HG03432 (cell line): ENCODE data around the gene PXDC1.

Experiments used
- ATAC-seq: cut with Tn5 transposase; IDR thresholded peaks from one replicate; pipeline ENCODE4 v1.9.1; 2021; ENCODE audit warnings: mild to moderate bottlenecking, moderate library complexity; ENCODE audit not compliant: unreplicated experiment

The PXDC1 gene, protein sequence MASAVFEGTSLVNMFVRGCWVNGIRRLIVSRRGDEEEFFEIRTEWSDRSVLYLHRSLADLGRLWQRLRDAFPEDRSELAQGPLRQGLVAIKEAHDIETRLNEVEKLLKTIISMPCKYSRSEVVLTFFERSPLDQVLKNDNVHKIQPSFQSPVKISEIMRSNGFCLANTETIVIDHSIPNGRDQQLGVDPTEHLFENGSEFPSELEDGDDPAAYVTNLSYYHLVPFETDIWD

DNA sequence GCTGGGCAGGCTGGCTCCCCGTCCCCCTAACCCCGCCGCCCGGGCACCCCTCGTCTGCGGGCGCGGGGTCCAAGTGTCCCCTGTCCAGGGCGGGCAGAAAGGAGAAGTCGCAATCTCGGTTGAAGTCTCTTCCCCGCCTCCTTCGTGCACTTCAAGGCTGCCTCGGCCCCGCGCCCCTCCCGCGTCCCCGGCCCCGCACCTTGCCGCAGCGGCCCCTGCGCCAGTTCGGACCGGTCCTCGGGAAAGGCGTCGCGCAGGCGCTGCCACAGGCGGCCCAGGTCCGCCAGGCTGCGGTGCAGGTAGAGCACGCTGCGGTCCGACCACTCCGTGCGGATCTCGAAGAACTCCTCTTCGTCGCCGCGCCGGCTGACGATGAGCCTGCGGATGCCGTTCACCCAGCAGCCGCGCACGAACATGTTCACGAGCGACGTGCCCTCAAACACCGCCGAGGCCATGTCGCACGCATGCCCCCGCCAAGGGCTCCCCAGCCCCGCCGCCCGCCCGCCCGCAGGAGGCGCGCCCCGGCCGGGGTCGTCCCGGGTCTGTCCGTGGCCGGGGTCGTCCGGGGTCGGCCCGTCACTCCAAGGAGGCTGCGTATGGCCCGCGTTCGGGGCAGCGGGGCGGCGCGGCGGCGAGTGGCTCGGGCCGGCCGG, at the start of gene PXDC1:
Gene PXDC1, minus strand, starts transcription at position 637 of the 653 bp plus-strand sequence. Its CDS starts 182 bp downstream, at position 455.
- ATAC-seq, result no peak

GRCh38 chr6:3800850-3801591, 49.5 kb upstream of the PXDC1 start:
- ATAC-seq, result no peak

GRCh38 chr6:3799719-3800118, 48.2 kb upstream of the PXDC1 start:
- no peak for ATAC-seq

- ATAC-seq, result no peak
These were observed 46.8 kb upstream of the PXDC1 start for GRCh38 chr6:3798055-3798919.

- no peak for ATAC-seq
These were observed 45.9 kb upstream of the PXDC1 start for GRCh38 chr6:3797231-3798054.

DNA sequence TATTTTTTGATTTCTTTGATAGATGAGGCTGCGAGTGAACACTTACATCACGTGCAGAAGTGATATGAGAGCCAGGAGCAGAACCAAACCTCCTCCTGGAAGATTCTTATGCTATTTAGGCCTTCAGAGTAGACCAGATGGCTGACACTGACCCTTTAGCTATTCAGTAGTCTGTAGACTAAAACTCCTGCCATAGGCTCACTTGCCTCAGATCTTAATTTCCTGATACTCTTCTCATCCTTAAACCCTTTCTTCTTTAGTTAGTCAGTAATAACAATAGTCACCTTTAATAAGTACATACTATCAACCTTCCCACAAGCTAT, 45.2 kb upstream of the PXDC1 start:
- no peak for ATAC-seq

- no peak for ATAC-seq
These were observed 44.6 kb upstream of the PXDC1 start for GRCh38 chr6:3795836-3796718.

DNA sequence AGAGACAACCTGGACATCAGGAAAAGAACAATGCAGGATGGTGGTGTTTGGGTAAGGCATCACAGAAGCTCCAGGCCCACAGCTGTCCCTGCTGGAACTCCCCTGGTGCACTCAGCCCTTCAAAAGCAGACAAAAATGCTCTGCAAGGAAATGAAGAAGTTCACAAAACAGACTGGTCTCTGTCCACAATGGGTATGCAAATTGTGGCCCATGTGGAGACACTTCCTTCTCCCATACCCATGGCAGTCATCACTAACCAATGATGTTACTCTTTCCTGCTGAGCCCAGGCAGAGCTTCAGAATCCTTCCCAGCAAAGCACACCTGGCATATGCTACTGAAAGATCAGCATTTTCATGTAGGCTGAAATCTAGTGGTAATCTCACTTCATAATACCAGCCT, 42.6 kb upstream of the PXDC1 start:
- peak; percentile 66 for ATAC-seq

- peak; percentile 31 for ATAC-seq
These were observed 42.0 kb upstream of the PXDC1 start for GRCh38 chr6:3793545-3793944.

DNA sequence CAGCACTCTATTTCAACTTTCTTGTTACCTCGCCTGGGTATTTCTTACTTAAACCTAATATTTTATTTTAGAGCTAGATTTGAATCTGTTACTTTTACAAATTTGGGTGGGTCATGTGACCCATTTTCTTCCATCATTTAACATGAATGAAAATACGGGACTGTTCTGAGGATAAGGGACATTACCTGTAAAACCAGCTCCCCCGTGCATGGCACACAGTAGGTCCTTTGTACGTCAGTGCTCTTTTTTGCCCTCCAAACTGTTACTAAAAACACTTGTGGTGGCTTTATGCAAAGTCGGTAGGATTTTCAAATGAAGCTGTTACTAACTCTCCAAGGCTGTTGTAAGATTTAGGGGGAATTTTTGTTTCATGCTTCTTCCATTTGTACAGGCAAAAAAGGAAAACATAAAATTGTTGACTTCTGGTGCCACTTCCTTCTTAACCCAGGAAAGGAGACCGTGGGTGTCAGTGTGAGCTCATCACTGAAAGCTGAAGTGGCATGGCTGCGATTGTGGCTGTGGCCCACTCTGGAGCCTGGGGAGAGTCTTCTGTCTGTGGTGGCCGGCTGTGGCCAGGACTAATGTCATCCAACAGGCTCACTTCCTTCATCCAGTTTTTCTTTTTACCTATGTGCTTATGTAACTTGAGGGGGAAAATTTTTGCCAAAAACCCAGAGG, 40.2 kb upstream of the PXDC1 start:
- ATAC-seq, result no peak

- ATAC-seq, result no peak
These were observed 38.5 kb upstream of the PXDC1 start for GRCh38 chr6:3789896-3790558.

- no peak for ATAC-seq
These were observed 37.7 kb upstream of the PXDC1 start for GRCh38 chr6:3789018-3789895.

- ATAC-seq, result no peak
These were observed 37.0 kb upstream of the PXDC1 start for GRCh38 chr6:3788408-3789017.

- no peak for ATAC-seq
These were observed 34.6 kb upstream of the PXDC1 start for GRCh38 chr6:3786141-3786540.

- ATAC-seq, result no peak
These were observed 34.2 kb upstream of the PXDC1 start for GRCh38 chr6:3785745-3786098.

- no peak for ATAC-seq
These were observed 33.6 kb upstream of the PXDC1 start for GRCh38 chr6:3784885-3785744.
